GM23338 (cell line): Measurements from ENCODE around the gene SDHAF2. TPM values are rescaled to one million over a fixed set of nuclear protein-coding genes. Genes with fewer than 3 reads are reported as not detected.

Source experiments
- ATAC-seq: fragments of 200-7000 bp; cut with Tn5 transposase; 3 replicates; pipeline ENCODE4 v1.9.1; 2020
- DNase-seq: peaks from one replicate; pipeline ENCODE4 v3.0.0-alpha.2; 2015; ENCODE audit warnings: low spot score
- H2AFZ ChIP-seq: fragments of 200-600 bp; sonication (generic); 2 replicates; pipeline ENCODE4 v1.8.0; 2016; ENCODE audit warnings: antibody characterized with exemption, mild to moderate bottlenecking, moderate library complexity
- H3F3A ChIP-seq: fragments of 200-600 bp; sonication (generic); replicated peaks from 2 replicates; pipeline ENCODE4 v1.8.0; 2017; ENCODE audit warnings: antibody characterized with exemption, mixed run types, low read depth
- H3K27ac ChIP-seq: fragments of 200-600 bp; sonication (generic); 2 replicates; pipeline ENCODE4 v1.6.1; 2016; ENCODE audit warnings: low read depth
- H3K27me3 ChIP-seq: fragments of 200-600 bp; sonication (generic); 2 replicates; pipeline ENCODE4 v1.8.0; 2016; ENCODE audit warnings: mild to moderate bottlenecking, mixed run types, moderate library complexity; ENCODE audit not compliant: insufficient read depth
- H3K36me3 ChIP-seq: fragments of 200-600 bp; sonication (generic); 2 replicates; pipeline ENCODE4 v1.8.0; 2016; ENCODE audit warnings: mild to moderate bottlenecking; ENCODE audit not compliant: insufficient read depth
- H3K4me1 ChIP-seq: fragments of 200-600 bp; sonication (generic); 2 replicates; pipeline ENCODE4 v1.8.0; 2016; ENCODE audit warnings: mild to moderate bottlenecking, moderate library complexity; ENCODE audit not compliant: insufficient read depth
- H3K4me2 ChIP-seq: fragments of 200-600 bp; sonication (generic); 2 replicates; pipeline ENCODE4 v1.7.1; 2017; ENCODE audit warnings: mixed run types
- H3K4me3 ChIP-seq: fragments of 200-600 bp; sonication (generic); 2 replicates; pipeline ENCODE4 v1.6.1; 2016; ENCODE audit warnings: mixed run types
- H3K79me2 ChIP-seq: fragments of 200-600 bp; sonication (generic); replicated peaks from 2 replicates; pipeline ENCODE4 v1.8.0; 2017; ENCODE audit warnings: mild to moderate bottlenecking; ENCODE audit not compliant: insufficient read depth
- H3K9me2 ChIP-seq: fragments of 200-600 bp; sonication (generic); 2 replicates; pipeline ENCODE4 v1.8.0; 2017; ENCODE audit not compliant: insufficient read depth
- H4K20me1 ChIP-seq: fragments of 200-600 bp; sonication (generic); replicated peaks from 2 replicates; pipeline ENCODE4 v1.8.0; 2017; ENCODE audit warnings: mild to moderate bottlenecking; ENCODE audit not compliant: insufficient read depth
- H3K27ac Mint-ChIP-seq: 2 replicates; pipeline ENCODE4 v1.8.0; 2020; ENCODE audit warnings: inconsistent platforms, mild to moderate bottlenecking, moderate library complexity, mixed read lengths
- H3K27me3 Mint-ChIP-seq: 3 replicates; pipeline ENCODE4 v1.8.0; 2022; ENCODE audit warnings: low read depth, mild to moderate bottlenecking, moderate library complexity, mixed read lengths, inconsistent platforms; ENCODE audit not compliant: insufficient read depth, poor library complexity
- H3K36me3 Mint-ChIP-seq: 3 replicates; pipeline ENCODE4 v1.8.0; 2021; ENCODE audit warnings: low read depth, mild to moderate bottlenecking, inconsistent platforms, moderate library complexity, mixed read lengths
- H3K4me1 Mint-ChIP-seq: 3 replicates; pipeline ENCODE4 v1.8.0; 2020; ENCODE audit warnings: mild to moderate bottlenecking, inconsistent platforms, mixed read lengths
- H3K4me3 Mint-ChIP-seq: 3 replicates; pipeline ENCODE4 v1.8.0; 2021; ENCODE audit warnings: moderate library complexity, mild to moderate bottlenecking, inconsistent platforms, mixed read lengths
- H3K9me3 Mint-ChIP-seq: 3 replicates; pipeline ENCODE4 v1.8.0; 2020; ENCODE audit warnings: moderate library complexity, mild to moderate bottlenecking, inconsistent platforms, mixed read lengths
- CREB1 ChIP-seq: fragments of 250-450 bp; sonication (Bioruptor Pico); IDR thresholded peaks from 2 replicates; pipeline ENCODE4 v1.5.0; 2020; ENCODE audit warnings: low read depth, mild to moderate bottlenecking, moderate library complexity
- ETS1 ChIP-seq: IDR thresholded peaks from 2 replicates; pipeline ENCODE4 v1.6.1; 2016; ENCODE audit warnings: antibody characterized with exemption
- EZH2 ChIP-seq: fragments of 200-600 bp; sonication (generic); IDR thresholded peaks from one replicate; pipeline ENCODE4 v1.8.0; 2017; ENCODE audit warnings: antibody characterized with exemption, mild to moderate bottlenecking, low read depth; ENCODE audit not compliant: unreplicated experiment
- EZH2phosphoT487 ChIP-seq: fragments of 200-600 bp; sonication (generic); IDR thresholded peaks from one replicate; pipeline ENCODE4 v1.8.1; 2018; ENCODE audit warnings: antibody characterized with exemption; ENCODE audit not compliant: unreplicated experiment
- JUNB ChIP-seq: IDR thresholded peaks from one replicate; pipeline ENCODE4 v1.6.1; 2016; ENCODE audit warnings: antibody characterized with exemption; ENCODE audit not compliant: unreplicated experiment
- NANOG ChIP-seq: IDR thresholded peaks from 2 replicates; pipeline ENCODE4 v1.6.1; 2016; ENCODE audit warnings: antibody characterized with exemption, borderline replicate concordance
- POLR2AphosphoS5 ChIP-seq: IDR thresholded peaks from 2 replicates; pipeline ENCODE4 v1.6.1; 2016; ENCODE audit warnings: antibody characterized with exemption, low read depth
- REST ChIP-seq: IDR thresholded peaks from one replicate; pipeline ENCODE4 v1.6.1; 2018; ENCODE audit warnings: antibody characterized with exemption; ENCODE audit not compliant: unreplicated experiment
- STAT1 ChIP-seq: IDR thresholded peaks from one replicate; pipeline ENCODE4 v1.6.1; 2016; ENCODE audit warnings: antibody characterized with exemption; ENCODE audit not compliant: unreplicated experiment
- ZNF114 ChIP-seq: fragments of 250-450 bp; sonication (Bioruptor Pico); IDR thresholded peaks from 2 replicates; pipeline ENCODE4 v1.5.0; 2020; ENCODE audit warnings: mild to moderate bottlenecking, moderate library complexity
- ZNF331 ChIP-seq: fragments of 250-450 bp; sonication (Bioruptor Pico); IDR thresholded peaks from 2 replicates; pipeline ENCODE4 v1.5.0; 2020; ENCODE audit warnings: low read depth, mild to moderate bottlenecking, moderate library complexity
- polyA plus RNA-seq: library from polyadenylated mRNA; unstranded; fragments of >200 nt; fragmentation: Nextera tagmentation; extraction: Ambion mirVana; gene quantifications from 2 replicates; pipeline ENCODE4 v1.2.1, GENCODE V29; 2016
- total RNA-seq: library from RNA; depleted of rRNA; stranded (reverse); fragments of >200 nt; shearing (Covaris generic); gene quantifications from 2 replicates; pipeline ENCODE4 v1.2.3, GENCODE V29; 2014
- TF ChIP-seq, protein P1 (sequence below): fragments of 250-450 bp; sonication (Bioruptor Pico); IDR thresholded peaks from 2 replicates; pipeline ENCODE4 v1.5.0; 2020; ENCODE audit warnings: mild to moderate bottlenecking, moderate library complexity
- TF ChIP-seq, protein P2 (sequence below), 2 experiments: fragments of 200-600 bp in 1 of 2; sonication (generic) in 1 of 2; conservative IDR thresholded peaks; 2 replicates each; pipeline versions ENCODE4 v1.5.1 to v1.6.1; 2016 to 2017; ENCODE audit warnings: antibody characterized with exemption in 2 of 2, low read depth in 2 of 2, mild to moderate bottlenecking in 2 of 2, moderate library complexity in 1 of 2

Gene SDHAF2
- total and polyA plus RNA-seq, 2 experiments from 2014 or later = 53.8 to 57.0 TPM

DNA sequence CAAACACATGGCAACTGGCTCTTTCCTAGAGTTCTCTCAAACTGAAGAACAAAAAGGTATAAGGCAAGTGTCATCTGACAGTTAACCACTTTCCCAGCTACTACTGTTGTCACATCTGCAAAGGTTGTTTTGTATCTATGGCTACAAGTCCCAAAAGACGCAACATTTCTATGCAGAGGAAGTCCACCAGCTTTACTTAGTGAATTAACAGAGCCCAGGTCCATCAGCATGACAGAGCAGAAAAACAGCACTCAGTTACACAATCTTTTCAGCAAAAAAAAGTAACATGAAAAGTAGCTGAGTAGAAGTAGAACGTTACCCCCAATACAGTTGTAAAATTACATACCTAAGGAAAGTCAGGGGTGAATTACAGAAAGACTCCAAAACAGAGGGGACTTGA lies 12.3 kb upstream of the SDHAF2 start:
- H3K27me3 Mint-ChIP-seq = no peaks in the 10 kb centered on the region
- TF ChIP-seq JUNB (no peak), STAT1 (no peak), ETS1 (no peak), NANOG (no peak), CREB1 (CRISPR knock-in tag) (no peak), ZNF114 (CRISPR knock-in tag) (no peak), REST (no peak), EZH2phosphoT487 (no peak), POLR2AphosphoS5 (no peak), ZNF331 (no peak), EZH2 (no peak)
- TF ChIP-seq, protein P1, sequence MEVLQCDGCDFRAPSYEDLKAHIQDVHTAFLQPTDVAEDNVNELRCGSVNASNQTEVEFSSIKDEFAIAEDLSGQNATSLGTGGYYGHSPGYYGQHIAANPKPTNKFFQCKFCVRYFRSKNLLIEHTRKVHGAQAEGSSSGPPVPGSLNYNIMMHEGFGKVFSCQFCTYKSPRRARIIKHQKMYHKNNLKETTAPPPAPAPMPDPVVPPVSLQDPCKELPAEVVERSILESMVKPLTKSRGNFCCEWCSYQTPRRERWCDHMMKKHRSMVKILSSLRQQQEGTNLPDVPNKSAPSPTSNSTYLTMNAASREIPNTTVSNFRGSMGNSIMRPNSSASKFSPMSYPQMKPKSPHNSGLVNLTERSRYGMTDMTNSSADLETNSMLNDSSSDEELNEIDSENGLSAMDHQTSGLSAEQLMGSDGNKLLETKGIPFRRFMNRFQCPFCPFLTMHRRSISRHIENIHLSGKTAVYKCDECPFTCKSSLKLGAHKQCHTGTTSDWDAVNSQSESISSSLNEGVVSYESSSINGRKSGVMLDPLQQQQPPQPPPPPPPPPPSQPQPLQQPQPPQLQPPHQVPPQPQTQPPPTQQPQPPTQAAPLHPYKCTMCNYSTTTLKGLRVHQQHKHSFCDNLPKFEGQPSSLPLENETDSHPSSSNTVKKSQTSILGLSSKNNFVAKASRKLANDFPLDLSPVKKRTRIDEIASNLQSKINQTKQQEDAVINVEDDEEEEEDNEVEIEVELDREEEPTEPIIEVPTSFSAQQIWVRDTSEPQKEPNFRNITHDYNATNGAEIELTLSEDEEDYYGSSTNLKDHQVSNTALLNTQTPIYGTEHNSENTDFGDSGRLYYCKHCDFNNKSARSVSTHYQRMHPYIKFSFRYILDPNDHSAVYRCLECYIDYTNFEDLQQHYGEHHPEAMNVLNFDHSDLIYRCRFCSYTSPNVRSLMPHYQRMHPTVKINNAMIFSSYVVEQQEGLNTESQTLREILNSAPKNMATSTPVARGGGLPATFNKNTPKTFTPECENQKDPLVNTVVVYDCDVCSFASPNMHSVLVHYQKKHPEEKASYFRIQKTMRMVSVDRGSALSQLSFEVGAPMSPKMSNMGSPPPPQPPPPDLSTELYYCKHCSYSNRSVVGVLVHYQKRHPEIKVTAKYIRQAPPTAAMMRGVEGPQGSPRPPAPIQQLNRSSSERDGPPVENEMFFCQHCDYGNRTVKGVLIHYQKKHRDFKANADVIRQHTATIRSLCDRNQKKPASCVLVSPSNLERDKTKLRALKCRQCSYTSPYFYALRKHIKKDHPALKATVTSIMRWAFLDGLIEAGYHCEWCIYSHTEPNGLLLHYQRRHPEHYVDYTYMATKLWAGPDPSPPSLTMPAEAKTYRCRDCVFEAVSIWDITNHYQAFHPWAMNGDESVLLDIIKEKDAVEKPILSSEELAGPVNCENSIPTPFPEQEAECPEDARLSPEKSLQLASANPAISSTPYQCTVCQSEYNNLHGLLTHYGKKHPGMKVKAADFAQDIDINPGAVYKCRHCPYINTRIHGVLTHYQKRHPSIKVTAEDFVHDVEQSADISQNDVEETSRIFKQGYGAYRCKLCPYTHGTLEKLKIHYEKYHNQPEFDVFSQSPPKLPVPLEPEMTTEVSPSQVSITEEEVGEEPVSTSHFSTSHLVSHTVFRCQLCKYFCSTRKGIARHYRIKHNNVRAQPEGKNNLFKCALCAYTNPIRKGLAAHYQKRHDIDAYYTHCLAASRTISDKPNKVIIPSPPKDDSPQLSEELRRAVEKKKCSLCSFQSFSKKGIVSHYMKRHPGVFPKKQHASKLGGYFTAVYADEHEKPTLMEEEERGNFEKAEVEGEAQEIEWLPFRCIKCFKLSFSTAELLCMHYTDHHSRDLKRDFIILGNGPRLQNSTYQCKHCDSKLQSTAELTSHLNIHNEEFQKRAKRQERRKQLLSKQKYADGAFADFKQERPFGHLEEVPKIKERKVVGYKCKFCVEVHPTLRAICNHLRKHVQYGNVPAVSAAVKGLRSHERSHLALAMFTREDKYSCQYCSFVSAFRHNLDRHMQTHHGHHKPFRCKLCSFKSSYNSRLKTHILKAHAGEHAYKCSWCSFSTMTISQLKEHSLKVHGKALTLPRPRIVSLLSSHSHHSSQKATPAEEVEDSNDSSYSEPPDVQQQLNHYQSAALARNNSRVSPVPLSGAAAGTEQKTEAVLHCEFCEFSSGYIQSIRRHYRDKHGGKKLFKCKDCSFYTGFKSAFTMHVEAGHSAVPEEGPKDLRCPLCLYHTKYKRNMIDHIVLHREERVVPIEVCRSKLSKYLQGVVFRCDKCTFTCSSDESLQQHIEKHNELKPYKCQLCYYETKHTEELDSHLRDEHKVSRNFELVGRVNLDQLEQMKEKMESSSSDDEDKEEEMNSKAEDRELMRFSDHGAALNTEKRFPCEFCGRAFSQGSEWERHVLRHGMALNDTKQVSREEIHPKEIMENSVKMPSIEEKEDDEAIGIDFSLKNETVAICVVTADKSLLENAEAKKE (CRISPR knock-in tag) = no peak
- TF ChIP-seq, protein P2, sequence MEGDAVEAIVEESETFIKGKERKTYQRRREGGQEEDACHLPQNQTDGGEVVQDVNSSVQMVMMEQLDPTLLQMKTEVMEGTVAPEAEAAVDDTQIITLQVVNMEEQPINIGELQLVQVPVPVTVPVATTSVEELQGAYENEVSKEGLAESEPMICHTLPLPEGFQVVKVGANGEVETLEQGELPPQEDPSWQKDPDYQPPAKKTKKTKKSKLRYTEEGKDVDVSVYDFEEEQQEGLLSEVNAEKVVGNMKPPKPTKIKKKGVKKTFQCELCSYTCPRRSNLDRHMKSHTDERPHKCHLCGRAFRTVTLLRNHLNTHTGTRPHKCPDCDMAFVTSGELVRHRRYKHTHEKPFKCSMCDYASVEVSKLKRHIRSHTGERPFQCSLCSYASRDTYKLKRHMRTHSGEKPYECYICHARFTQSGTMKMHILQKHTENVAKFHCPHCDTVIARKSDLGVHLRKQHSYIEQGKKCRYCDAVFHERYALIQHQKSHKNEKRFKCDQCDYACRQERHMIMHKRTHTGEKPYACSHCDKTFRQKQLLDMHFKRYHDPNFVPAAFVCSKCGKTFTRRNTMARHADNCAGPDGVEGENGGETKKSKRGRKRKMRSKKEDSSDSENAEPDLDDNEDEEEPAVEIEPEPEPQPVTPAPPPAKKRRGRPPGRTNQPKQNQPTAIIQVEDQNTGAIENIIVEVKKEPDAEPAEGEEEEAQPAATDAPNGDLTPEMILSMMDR (conservative IDR thresholded peaks at IDR 0.05; ENCODE audit: low read depth in 2 of 2) = no peak
- no peaks in the 10 kb centered on the region for H3K9me2 ChIP-seq
- peaks cover 18% of the 10 kb centered on the region for H3F3A ChIP-seq
- H3K27ac ChIP-seq = no peak overlapping the region
- peaks cover 90% of the 10 kb centered on the region for H3K36me3 ChIP-seq
- no peak overlapping the region for H3K4me3 ChIP-seq
- peaks cover 97% of the 10 kb centered on the region for H3K36me3 Mint-ChIP-seq
- no peak overlapping the region for H2AFZ ChIP-seq
- H3K4me3 Mint-ChIP-seq = no peak overlapping the region
- H3K4me1 ChIP-seq = no peaks in the 10 kb centered on the region
- no peak for DNase-seq
- no peak overlapping the region for H3K4me2 ChIP-seq
- peaks cover 55% of the 10 kb centered on the region for H4K20me1 ChIP-seq
- no peaks in the 10 kb centered on the region for H3K9me3 Mint-ChIP-seq
- H3K79me2 ChIP-seq = peaks cover 60% of the 10 kb centered on the region
- no peak for ATAC-seq
- no peaks in the 10 kb centered on the region for H3K27me3 ChIP-seq
- H3K27ac Mint-ChIP-seq = peak overlapping the region; percentile 26
- no peaks in the 10 kb centered on the region for H3K4me1 Mint-ChIP-seq
